Colonic mucosa (tissue), 4 donors: ENCODE results near the gene KRTAP4-6. TPM values are rescaled to one million over a fixed set of nuclear protein-coding genes. Genes with fewer than 3 reads are reported as not detected.
"Not testable (repeated sequence)": the region's sequence is repeated elsewhere in the genome, so short reads cannot be mapped to it uniquely, and the experiment has no call there.

Source experiments
- DNase-seq: peaks from one replicate; pipeline ENCODE4 v3.0.0-alpha.2; 2020
- H3K27ac ChIP-seq: fragments of 200-600 bp; one replicate; pipeline ENCODE4 v1.8.0; 2021
- H3K27me3 ChIP-seq: fragments of 200-600 bp; one replicate; pipeline ENCODE4 v1.8.0; 2021
- H3K36me3 ChIP-seq: fragments of 200-600 bp; one replicate; pipeline ENCODE4 v1.8.0; 2021
- H3K4me1 ChIP-seq: fragments of 200-600 bp; one replicate; pipeline ENCODE4 v1.8.0; 2021; ENCODE audit warnings: mild to moderate bottlenecking
- H3K4me3 ChIP-seq: fragments of 200-600 bp; one replicate; pipeline ENCODE4 v1.8.0; 2021
- H3K9ac ChIP-seq, 2 donors: one replicate each; pipeline ENCODE4 v1.7.0; 2013; ENCODE audit warnings: control low read depth in 2 of 2, low read depth in 2 of 2, low read length in 2 of 2
- H3K9me3 ChIP-seq: fragments of 200-600 bp; one replicate; pipeline ENCODE4 v1.8.0; 2021
- intact Hi-C: fragments of 100-400 bp; cut with DNase I; formaldehyde crosslinking; loops from one replicate; pipeline ENCODE4 v1.14.1; 2022
- total RNA-seq, 2 donors: library from RNA; stranded (reverse); fragmentation: NEBNext Ultra II Directional in 1 of 2; extraction: Animal tissue kit (Norgen Biotek cat#: 25700) in 1 of 2; gene quantifications; one replicate each; pipeline ENCODE4 v1.2.1, GENCODE V29; 2021
- TF ChIP-seq, protein P1 (sequence below): fragments of 200-600 bp; IDR thresholded peaks from one replicate; pipeline ENCODE4 v1.8.0; 2022; ENCODE audit warnings: antibody characterized with exemption, mild to moderate bottlenecking
- donor health status: healthy.
- donor health status: DM: no; HTN: no; CAD: no.
- donor health status: DM: no; HTN: no; CAD: no.

Gene KRTAP4-6
- total RNA-seq, 2 donors from 2014 or later = not detected

DNA sequence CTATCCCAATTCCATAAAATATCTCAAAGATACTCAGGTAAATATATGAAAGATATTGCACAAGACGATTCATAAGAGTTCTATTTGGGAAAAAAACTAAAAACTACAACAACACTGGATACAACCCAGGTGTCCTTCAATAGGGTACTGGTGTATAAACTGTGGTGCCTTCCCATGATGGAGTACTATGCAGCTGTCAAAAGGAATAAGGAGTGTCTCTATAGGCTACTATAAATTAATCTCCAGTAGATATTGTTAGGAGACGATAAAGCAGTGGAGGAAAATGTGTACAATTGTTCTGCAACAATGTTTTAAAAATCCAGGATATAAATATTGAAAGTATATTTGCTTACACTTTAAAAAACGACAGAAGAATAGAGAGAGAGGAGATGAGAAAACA is 13.9 kb downstream of the KRTAP4-6 start:
- Histone ChIP-seq H3K36me3 (no peaks in the 10 kb centered on the region), H3K9ac (no peak overlapping the region), H3K27ac (no peak overlapping the region), H3K4me1 (no peaks in the 10 kb centered on the region), H3K9me3 (no peaks in the 10 kb centered on the region), H3K27me3 (no peaks in the 10 kb centered on the region), H3K4me3 (no peak overlapping the region)
- DNase-seq = no peak
- TF ChIP-seq, protein P1, sequence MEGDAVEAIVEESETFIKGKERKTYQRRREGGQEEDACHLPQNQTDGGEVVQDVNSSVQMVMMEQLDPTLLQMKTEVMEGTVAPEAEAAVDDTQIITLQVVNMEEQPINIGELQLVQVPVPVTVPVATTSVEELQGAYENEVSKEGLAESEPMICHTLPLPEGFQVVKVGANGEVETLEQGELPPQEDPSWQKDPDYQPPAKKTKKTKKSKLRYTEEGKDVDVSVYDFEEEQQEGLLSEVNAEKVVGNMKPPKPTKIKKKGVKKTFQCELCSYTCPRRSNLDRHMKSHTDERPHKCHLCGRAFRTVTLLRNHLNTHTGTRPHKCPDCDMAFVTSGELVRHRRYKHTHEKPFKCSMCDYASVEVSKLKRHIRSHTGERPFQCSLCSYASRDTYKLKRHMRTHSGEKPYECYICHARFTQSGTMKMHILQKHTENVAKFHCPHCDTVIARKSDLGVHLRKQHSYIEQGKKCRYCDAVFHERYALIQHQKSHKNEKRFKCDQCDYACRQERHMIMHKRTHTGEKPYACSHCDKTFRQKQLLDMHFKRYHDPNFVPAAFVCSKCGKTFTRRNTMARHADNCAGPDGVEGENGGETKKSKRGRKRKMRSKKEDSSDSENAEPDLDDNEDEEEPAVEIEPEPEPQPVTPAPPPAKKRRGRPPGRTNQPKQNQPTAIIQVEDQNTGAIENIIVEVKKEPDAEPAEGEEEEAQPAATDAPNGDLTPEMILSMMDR = no peak
- intact Hi-C loops = no loop called here

DNA sequence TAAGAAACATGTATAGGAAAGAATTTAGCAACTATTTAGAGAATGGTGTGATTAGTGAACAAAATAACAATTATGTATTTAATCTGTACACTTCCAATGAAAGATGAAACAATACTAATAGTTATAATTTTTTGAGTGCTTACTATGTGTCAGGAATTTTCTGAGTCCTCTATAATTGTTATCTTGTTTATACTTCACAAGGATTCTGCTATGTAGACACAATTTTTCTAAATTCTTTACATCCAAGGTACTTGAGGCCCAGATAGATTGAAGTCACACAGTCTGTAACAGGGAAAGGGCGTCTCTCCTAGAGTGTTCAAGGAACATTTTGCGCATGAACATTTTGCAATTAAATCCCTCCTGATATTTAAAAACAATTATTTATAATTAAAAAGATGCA is 15.3 kb downstream of the KRTAP4-6 start:
- no peak overlapping the region for H3K27ac ChIP-seq
- no peaks in the 10 kb centered on the region for H3K36me3 ChIP-seq
- H3K9me3 ChIP-seq = no peaks in the 10 kb centered on the region
- TF ChIP-seq, protein P1 = no peak
- H3K4me1 ChIP-seq = no peaks in the 10 kb centered on the region
- no peak overlapping the region for H3K4me3 ChIP-seq
- DNase-seq = no peak
- H3K27me3 ChIP-seq = no peaks in the 10 kb centered on the region
- H3K9ac ChIP-seq = no peak overlapping the region
- intact Hi-C loops = no loop called here

DNA sequence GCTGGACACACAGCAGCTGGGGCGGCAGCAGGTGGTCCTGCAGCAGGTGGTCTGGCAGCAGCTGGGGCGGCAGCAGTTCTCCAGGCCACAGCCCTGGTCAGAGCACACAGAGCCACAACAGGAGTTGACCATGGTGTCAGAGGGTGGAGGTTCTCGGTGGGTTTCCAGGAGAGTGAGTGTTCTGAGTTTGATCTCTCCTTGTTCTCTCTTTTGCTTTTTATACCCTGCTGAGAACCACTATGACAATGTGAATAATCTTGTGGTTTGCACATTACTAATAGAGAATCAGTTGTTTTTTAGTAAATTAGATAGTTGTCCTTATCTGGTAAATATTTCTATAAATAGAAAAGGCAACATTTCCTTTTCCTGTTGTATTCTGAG is 16.4 kb downstream of the KRTAP4-6 start, which contains the start of gene KRTAP4-12:
Gene KRTAP4-12, minus strand, starts transcription at position 192 of the 381 bp plus-strand sequence. Its CDS starts 60 bp downstream, at position 132.
- H3K27ac ChIP-seq, H3K27me3 ChIP-seq, H3K36me3 ChIP-seq, H3K4me1 ChIP-seq, H3K9ac ChIP-seq, H3K4me3 ChIP-seq, intact Hi-C loops, H3K9me3 ChIP-seq, DNase-seq: not testable (repeated sequence)

DNA sequence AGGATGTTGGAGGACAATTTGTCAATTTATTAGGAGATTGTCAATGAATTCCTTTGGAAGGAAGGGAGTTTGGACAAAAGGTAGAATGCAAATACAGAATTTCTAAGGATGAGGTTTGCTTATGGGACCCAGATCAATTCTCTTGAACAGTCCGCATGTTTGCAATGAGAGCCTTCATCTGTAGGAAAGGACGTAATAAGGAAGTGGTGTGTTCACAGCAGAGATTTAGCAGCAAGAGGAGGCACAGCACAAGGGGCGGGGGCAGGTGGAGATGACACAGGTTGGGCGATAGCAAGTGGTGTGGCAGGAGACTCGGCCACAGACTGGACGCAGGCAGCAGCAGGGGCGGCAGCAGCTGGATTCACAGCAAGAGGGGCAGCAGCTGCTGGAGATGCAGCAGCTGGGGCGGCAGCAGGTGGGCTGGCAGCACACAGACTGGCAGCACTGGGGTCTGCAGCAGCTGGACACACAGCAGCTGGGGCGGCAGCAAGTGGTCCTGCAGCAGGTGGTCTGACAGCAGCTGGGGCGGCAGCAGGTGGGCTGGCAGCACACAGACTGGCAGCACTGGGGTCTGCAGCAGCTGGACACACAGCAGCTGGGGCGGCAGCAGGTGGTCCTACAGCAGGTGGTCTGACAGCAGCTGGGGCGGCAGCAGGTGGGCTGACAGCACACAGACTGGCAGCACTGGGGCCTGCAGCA is 16.9 kb downstream of the KRTAP4-6 start:
- H3K27me3 ChIP-seq, H3K27ac ChIP-seq, H3K4me1 ChIP-seq, H3K9me3 ChIP-seq, H3K4me3 ChIP-seq, H3K36me3 ChIP-seq, intact Hi-C loops, DNase-seq, H3K9ac ChIP-seq: not testable (repeated sequence)

DNA sequence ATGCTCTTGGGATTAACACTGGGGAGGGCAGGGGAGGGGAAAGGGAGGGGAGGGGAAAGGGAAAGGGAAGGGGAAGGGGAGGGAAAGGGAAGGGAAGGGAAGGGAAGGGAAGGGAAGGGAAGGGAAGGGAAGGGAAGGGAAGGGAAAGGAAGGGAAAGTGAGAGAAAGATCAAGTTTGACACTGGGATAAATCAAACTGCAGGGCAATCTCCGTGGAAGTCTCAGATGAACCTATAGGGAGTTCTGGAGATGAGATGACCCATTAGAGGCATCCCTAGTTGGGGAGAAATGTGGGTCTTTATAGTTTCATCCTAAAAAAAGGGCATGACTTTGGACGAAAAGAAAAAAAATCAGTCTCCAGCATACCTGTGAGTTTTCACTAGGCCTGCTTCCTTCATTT is 18.6 kb downstream of the KRTAP4-6 start:
- TF ChIP-seq, protein P1 = no peak
- no peak overlapping the region for H3K4me3 ChIP-seq
- intact Hi-C loops = no loop called here

DNA sequence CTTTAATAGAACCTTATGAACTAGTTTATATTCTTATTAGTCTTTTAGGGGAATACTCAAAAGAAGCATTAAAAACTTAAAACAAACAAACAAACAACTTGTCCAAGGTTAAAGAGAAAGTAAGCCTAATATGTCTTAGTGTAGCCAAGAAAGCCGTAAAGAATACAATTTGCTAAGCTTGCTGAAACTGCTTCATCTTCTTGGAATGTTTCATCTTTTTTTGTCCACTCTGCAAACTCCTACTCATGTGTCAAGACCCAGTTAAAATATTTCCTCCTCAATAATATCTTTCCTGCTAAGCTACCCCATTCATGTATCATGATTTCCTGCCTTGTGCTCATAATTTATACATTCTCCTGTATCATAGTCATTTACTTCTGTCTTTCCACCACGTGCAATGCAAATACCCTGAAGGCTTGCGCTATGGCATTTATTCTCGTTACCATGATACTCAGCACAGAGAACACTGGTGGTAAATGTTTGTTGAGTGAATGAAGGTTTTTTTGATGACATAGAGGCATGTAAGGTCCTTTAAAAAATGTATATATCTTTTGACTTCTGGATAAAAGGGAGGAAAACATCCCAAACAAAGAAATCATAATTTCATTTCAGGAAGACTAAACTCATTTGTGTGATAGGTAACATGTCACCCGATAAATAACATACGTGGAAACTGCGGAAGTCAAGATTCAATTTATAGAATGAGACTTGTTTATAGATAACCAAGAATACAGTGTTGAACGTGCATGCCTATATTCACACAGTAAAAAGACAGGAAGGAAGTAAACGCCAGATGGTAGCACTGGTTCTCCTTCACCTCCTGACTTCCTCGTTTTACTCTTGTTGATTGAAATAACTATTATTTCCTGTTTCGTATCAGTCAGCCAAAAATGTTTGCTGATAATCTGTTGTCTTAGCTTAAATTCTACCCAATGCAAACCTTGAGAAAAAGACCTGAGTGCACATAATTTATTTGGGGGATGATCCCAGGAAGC is 20.4 kb downstream of the KRTAP4-6 start:
- H3K27me3 ChIP-seq, H3K4me3 ChIP-seq, DNase-seq, intact Hi-C loops, H3K9ac ChIP-seq, H3K27ac ChIP-seq, H3K36me3 ChIP-seq, H3K4me1 ChIP-seq, H3K9me3 ChIP-seq: not testable (repeated sequence)

More for the DNA sequence above, 18.6 kb downstream of the KRTAP4-6 start:
- H3K9ac ChIP-seq = no peak overlapping the region
- H3K27ac ChIP-seq = no peak overlapping the region
- H3K9me3 ChIP-seq = no peaks in the 10 kb centered on the region
- no peaks in the 10 kb centered on the region for H3K27me3 ChIP-seq
- no peaks in the 10 kb centered on the region for H3K36me3 ChIP-seq
- DNase-seq = no peak
- no peaks in the 10 kb centered on the region for H3K4me1 ChIP-seq
